Chondrocyte (in vitro differentiated cells): Measurements from ENCODE around the gene AP5S1. TPM values are rescaled to one million over a fixed set of nuclear protein-coding genes. Genes with fewer than 3 reads are reported as not detected.
A peak's percentile ranks its signal among the peaks of the same experiment; 100 is the strongest.

Experiments used
- DNase-seq: peaks from one replicate; pipeline ENCODE4 v3.0.0; 2021; ENCODE audit warnings: mixed read lengths, low spot score
- H3K27ac Mint-ChIP-seq: one replicate; pipeline ENCODE4 v1.8.0; 2021; ENCODE audit warnings: mild to moderate bottlenecking, moderate library complexity, mixed read lengths; ENCODE audit not compliant: unreplicated experiment
- H3K27me3 Mint-ChIP-seq: 2 replicates; pipeline ENCODE4 v1.8.0; 2021; ENCODE audit warnings: low read depth, mixed read lengths
- H3K36me3 Mint-ChIP-seq: 2 replicates; pipeline ENCODE4 v1.8.0; 2021; ENCODE audit warnings: low read depth, mixed read lengths
- H3K4me1 Mint-ChIP-seq: 2 replicates; pipeline ENCODE4 v1.8.0; 2021; ENCODE audit warnings: low read depth, mild to moderate bottlenecking, mixed read lengths
- H3K4me3 Mint-ChIP-seq: one replicate; pipeline ENCODE4 v1.8.0; 2021; ENCODE audit warnings: mild to moderate bottlenecking, moderate library complexity, mixed read lengths; ENCODE audit not compliant: unreplicated experiment
- H3K9me3 Mint-ChIP-seq: 2 replicates; pipeline ENCODE4 v1.8.0; 2021; ENCODE audit warnings: low read depth, mixed read lengths
- CTCF ChIP-seq: fragments of 200-600 bp; sonication (generic); IDR thresholded peaks from 2 replicates; pipeline ENCODE4 v1.5.0; 2021; ENCODE audit warnings: antibody characterized with exemption, mild to moderate bottlenecking, moderate library complexity
- total RNA-seq: library from RNA; stranded (reverse); gene quantifications from 3 replicates; pipeline ENCODE4 v1.2.1, GENCODE V29; 2021

AP5S1 gene
- total RNA-seq, 1 donor from 2014 or later, result 17.9 TPM

GRCh38 chr20:3795511-3796468 is 24.6 kb upstream of the AP5S1 start, which contains the start of gene CDC25B:
CDC25B (plus strand) TSS chr20:3796310; CDS start chr20:3796532, 222 bp downstream.
- Mint-ChIP-seq H3K27ac (peak within 1 kb of the TSS; percentile 96), H3K36me3 (peaks cover 8% of the 10 kb centered on the region), H3K27me3 (no peaks in the 10 kb centered on the region), H3K9me3 (no peaks in the 10 kb centered on the region), H3K4me3 (peak within 1 kb of the TSS; percentile 90), H3K4me1 (peaks cover 46% of the 10 kb centered on the region)
- peak; percentile 96 for DNase-seq
- TF ChIP-seq CTCF, result peak; percentile 74

- Mint-ChIP-seq H3K27ac (peak overlapping the region; percentile 73), H3K27me3 (no peaks in the 10 kb centered on the region), H3K9me3 (no peaks in the 10 kb centered on the region), H3K36me3 (peaks cover 9% of the 10 kb centered on the region), H3K4me1 (peaks cover 46% of the 10 kb centered on the region), H3K4me3 (peak overlapping the region; percentile 90)
- no peak for TF ChIP-seq CTCF
- no peak for DNase-seq
Measured at GRCh38 chr20:3796477-3797225, 23.7 kb upstream of the AP5S1 start.

GRCh38 chr20:3797226-3797545 is 23.2 kb upstream of the AP5S1 start:
- H3K4me1 Mint-ChIP-seq, result peaks cover 46% of the 10 kb centered on the region
- H3K9me3 Mint-ChIP-seq, result no peaks in the 10 kb centered on the region
- no peak for TF ChIP-seq CTCF
- no peak for DNase-seq
- no peaks in the 10 kb centered on the region for H3K27me3 Mint-ChIP-seq
- H3K4me3 Mint-ChIP-seq, result peak overlapping the region; percentile 90
- peaks cover 11% of the 10 kb centered on the region for H3K36me3 Mint-ChIP-seq
- H3K27ac Mint-ChIP-seq, result peak overlapping the region; percentile 73

- TF ChIP-seq CTCF, result no peak
- no peaks in the 10 kb centered on the region for H3K27me3 Mint-ChIP-seq
- peak overlapping the region; percentile 71 for H3K27ac Mint-ChIP-seq
- peak; percentile 77 for DNase-seq
- peaks cover 16% of the 10 kb centered on the region for H3K36me3 Mint-ChIP-seq
- peaks cover 50% of the 10 kb centered on the region for H3K4me1 Mint-ChIP-seq
- no peaks in the 10 kb centered on the region for H3K9me3 Mint-ChIP-seq
- H3K4me3 Mint-ChIP-seq, result peak overlapping the region; percentile 90
Measured at GRCh38 chr20:3797592-3798372, 22.6 kb upstream of the AP5S1 start.
